HG03066 (cell line): ENCODE results near the gene TMEM72.

Experiments used
- ATAC-seq: cut with Tn5 transposase; IDR thresholded peaks from one replicate; pipeline ENCODE4 v1.9.1; 2021; ENCODE audit warnings: low read depth; ENCODE audit not compliant: unreplicated experiment

Gene TMEM72

DNA sequence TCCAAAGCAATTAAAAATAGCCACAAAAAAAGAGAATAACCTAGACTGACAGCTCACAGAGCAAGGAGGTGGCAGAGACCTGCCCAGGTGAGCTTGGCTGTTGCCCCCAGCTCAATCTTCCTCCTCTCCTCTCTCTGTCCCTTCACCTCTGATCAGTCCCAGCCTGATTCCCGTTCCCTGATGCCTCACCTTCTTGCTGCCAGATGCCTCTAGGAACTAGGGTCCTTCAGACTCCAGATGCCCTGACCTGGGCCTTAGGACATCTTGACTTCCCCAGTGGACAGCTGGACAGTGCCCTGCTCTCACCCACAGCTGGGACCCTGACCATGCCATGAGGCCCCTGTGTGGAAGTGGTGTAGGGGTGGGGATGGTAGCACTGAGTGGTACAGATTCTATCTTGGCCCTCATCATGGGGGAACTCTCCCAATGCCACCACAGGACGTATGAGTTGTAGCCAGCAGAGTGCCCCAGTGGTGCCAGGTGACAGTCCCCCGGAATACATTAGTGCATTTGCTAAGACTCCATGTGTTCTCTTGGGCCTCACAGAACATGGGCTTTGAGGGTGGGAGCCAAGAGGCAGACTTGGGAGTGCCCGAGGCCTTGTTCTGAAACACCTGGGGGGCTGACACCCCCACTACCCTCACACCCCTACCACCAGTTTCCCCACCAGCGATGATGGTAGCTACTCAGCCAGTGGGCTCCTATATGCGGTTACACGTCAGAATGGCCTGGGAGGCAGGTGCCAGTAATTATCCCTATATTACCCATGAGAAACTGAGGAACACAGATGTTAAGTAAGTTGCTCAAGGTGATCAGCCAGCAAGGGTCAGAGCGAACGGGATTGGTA, 65.4 kb downstream of the TMEM72 start:
- ATAC-seq: no peak

DNA sequence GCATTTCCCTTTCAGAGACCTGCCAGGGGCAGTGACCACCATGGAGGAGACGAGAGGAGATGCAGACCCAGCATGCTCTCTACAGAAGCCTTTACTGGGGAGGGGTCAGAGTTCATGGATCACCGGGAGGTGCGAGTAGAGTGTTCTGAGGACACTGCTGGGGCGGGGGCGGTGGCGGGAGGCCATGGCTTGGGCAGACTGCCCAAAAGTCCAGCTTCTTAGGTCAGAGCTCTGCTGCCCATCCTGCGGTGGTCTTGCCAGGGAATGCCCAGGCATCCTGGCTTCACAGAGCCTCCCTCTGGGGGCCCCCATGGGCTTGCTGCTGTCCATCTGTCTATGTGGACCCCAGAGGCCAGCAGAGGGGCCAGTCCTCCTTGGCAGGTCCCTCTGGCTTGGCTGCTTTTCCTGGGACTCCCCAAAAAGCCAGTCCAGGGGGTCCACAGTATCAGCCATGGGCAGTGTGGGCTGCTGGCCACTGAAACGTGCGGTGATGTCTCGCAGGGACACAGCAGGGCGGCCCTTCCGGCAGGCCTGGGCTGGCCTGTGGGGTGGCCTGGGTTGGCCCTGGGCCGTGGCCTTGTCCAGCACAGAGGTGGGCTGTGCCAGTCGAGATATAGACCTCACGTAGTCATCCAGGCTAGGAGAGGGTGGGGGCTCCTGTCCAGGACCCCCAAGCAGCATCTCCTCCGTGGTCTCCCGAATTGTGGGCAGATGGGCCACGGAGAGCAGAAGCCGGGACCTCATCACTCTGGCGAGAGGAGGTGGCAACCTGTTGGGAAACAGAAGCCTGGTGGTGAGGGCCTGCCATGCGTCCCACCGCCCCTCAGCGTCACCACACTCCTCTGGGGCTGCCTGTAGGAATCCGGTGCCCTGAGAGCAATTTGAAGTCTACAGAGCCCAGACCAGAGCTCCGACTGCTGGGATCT, 66.4 kb downstream of the TMEM72 start:
- ATAC-seq: no peak

- no peak for ATAC-seq
Measured at GRCh38 chr10:44978213-44978569, 67.1 kb downstream of the TMEM72 start.

GRCh38 chr10:44978570-44979280, 67.6 kb downstream of the TMEM72 start, which contains the start of gene DEPP1:
Gene DEPP1, minus strand, starts transcription at chr10:44978809. Its CDS starts 779 bp downstream, at chr10:44978030.
- ATAC-seq: no peak

DNA sequence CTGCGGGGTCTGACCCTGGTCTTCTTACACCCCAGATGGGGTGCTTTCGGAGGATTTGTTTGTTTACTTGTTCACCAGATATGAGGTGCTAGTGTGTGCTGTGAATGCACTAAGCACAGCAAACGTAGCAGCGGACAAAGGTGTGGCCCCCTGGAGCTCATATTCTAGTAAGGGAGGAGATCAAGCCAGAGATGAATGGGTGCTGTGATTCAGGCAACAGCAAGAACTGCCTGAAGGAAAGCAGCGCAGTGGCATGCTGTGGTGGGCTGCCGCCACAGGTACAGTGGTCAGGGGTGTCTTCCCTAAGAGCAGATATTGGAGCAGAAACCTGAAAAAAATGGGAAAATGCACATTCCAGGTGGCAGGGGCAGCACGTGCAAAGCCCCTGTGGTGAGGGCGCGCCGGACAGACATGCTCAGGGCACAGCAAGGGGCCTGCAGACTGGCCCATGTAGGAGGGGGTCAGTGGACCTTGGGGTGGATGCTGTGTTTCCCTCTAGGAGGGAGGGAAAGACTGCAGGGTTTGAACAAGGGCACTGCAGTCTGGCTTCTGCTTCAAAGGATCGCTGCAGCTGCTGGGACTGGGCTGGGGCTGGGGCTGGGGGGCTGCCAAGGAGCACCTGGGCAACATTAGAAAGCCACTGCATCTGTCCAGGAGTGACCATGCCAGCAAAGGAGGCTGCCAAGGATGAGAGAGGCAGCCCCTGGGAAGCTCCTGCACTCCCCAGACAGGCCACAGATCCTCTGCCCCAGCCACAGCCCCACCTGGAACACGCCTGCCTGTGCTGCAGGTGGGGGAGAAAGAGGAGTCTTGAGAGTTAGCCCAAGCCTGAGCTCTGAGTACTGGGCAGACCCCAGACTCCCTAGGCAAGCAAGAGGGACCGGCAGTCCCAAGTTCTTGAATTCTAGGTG, 68.4 kb downstream of the TMEM72 start:
- no peak for ATAC-seq

DNA sequence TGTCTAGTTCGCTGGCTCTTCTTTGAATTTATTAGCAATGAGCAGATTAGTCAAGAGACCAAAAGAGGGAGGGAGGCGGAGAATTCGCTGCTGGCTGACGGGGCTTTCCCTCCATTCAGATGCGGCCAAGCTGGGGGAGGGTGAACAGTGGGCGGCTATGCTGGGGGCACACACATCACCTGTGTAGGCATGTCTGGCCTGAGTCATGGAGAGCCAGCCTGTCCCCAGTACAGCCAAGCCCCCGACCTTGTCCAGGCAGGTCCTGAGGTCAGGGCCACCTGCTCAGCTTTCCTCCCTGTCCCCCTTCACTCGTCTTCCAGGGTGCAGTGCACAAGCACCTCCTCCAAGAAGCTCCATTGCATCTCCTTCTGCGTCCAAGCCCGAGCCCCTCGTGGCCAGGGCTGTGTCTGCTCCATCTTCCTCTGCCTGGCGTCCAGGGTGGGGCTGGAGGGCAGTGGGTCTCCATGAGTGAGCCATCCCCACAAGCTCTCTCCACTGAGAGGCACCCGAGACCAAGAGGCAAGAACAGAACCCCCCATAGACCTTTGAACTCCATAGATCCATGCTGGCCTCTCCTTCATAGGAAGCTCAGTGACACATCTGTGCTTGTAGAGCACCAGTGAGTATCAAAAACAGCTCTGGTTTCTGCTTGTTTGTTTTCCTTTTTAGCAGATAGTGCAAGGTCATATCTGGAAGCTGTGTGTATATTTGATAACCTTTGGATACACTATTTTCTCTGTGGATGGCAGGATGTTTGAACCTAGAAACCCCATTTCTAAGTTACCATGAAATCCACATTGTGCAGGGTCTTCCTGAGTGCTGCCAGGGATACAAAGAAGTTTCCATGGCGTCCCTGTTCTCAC, 69.4 kb downstream of the TMEM72 start:
- no peak for ATAC-seq

DNA sequence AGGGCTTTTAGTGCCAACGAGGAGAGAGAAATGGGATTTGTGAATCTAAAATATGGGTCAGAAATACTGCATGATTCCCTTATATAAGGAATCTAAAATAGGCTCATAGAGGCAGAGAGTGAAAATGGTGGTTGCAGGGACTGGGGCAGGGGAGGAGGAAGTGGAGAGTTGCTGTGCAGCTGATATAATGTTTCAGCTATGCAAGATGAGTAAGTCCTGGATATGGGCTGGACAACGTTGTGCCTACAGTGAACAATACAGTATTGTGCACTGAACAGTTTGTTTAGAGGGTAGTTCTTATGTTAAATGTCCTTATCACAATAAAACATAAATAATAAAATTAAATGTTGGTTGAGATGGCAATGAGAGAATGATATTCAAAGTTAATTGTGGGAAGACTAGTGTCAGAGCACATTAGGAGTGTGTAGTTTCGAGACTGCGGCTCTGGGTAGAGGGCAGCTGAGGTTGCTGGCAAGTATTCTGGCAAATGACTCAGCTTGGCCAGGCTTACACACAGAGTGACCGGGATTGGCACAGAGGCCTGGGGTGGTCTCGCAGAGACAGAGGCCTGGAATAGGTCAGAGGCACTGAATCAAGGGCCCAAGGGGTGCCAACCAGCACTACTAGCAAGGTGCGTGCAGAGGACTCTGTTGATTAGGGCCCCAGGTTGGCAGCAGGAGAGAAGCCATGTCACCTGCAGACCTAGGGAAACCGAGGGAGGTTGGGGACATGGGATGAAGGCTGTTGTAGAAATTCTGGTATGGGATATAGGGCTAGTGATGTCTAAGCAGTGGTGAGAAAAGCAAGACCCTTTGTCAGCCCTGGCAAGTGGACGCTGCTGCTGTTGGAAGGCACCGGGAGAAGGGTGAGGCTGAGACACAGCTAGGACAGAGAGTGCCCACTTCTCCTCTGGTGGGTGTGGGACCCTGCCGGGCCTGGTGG, 70.3 kb downstream of the TMEM72 start:
- peak; percentile 39 for ATAC-seq

- ATAC-seq: no peak
Measured at GRCh38 chr10:44982114-44982460, 71.0 kb downstream of the TMEM72 start.

DNA sequence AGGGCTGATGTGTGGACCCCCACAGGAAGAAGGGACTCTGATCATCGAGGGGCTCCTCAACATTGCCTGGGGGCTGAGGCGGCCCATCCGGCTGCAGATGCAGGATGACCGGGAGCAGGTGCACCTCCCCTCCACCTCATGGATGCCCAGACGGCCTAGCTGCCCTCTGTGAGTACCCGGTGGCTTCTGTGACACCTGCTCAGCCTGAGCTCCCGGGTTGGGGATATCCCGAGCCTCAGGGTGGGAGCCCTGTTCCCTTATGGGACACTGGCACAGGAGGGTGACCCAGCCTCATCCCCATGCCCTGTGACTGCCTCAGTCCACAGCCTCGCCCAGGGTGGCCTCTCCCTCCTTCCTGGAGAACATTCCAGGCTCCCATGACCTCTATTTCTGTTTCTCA, 71.4 kb downstream of the TMEM72 start:
- no peak for ATAC-seq

DNA sequence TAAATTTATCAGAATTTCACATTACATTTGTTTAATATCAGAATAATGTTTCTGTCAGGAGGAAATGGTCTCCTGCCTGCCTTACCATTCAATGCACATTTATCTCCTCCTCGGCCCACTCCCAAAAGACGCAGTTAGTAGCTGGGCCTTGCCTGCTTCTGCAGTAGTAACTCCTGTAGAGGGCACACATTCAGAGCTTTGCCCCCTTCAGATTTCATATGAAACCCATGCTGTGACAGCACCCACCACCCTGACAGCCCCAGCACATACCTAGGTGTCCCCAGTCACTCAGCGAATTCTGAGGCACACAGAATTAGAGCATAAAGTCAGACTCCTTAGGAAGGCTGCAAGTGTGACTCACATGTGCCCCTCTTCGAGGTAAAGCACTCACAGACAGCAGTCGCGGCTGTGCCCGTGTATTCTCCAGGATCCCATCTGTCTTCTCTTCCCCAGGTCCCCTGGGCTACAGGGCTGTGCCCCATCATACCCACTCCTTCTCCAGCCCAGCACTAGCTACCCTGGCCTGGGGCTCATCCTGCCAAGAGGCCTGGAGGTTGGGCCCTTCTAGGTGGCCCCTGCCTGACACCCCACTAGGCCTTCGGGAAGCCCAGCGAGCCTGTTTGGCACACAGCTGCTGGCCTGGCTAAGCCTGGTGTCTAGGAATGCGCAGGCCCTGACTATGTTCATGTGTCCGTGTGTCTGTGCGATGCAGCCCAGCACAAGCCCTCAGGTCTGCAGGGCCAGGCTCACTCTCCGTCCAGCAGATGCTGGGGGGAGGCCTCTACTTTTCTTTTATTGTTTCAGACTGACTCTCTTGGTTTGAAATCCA, 72.1 kb downstream of the TMEM72 start:
- ATAC-seq: no peak

DNA sequence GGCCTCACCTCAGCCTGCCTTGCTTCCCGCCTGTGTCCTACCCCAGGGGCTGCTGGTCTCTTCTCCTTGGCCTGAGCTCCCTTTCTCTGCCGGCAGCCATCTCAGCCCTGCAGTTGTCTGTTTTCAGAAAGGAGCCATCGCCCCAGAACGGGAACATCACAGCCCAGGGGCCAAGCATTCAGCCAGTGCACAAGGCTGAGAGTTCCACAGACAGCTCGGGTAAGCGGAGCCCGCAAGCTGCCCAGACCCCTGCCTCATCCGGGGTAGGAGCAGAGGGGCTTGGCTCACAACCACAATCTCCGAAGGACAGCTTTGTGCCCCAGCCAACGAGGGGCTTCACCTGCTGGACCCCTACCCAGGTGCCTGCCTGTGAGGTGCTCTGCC, 72.8 kb downstream of the TMEM72 start:
- no peak for ATAC-seq

- ATAC-seq: no peak
Measured at GRCh38 chr10:44984671-44985101, 73.5 kb downstream of the TMEM72 start.

GRCh38 chr10:44985175-44985681, 74.1 kb downstream of the TMEM72 start:
- no peak for ATAC-seq

DNA sequence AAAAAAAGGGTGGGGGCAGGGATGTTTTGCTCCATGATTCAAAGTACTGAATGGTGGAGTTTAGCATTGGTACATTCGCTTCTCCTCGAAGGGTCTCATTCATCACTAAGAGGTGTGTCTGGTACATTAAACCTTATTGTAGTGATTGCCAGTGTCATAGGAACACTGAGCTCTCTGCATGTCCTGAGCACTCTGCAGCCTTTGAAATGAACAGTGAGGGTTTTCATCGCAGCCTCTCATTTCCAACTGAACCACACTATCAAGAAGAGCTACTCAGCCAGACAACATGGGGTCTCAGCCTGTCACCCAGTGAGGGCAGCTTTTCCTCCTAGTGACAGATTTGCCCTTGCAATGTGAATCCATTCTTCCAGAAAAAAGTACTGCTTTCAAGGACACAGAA, 75.0 kb downstream of the TMEM72 start:
- ATAC-seq: no peak
